ENCODE data around the gene S100A13.
"Not testable (repeated sequence)": the region's sequence is repeated elsewhere in the genome, so short reads cannot be mapped to it uniquely, and the experiment has no call there.

The S100A13 gene

GRCh38 chr1:153668672-153669071 lies 41.4 kb upstream of the S100A13 start:
- DNase-seq; H3K27ac ChIP-seq (ENCODE audit: insufficient read depth in 1 of 2, low read depth in 1 of 2, low read length in 2 of 2, poor library complexity in 1 of 2, severe bottlenecking in 2 of 2); H3K9me3 ChIP-seq (ENCODE audit: control extremely low read depth in 1 of 5, control insufficient read depth in 4 of 5, insufficient read depth in 2 of 5, low read depth in 1 of 5, low read length in 4 of 5); H3K27me3 ChIP-seq (replicated peaks in 2 of 5; ENCODE audit: control insufficient read depth in 4 of 5, insufficient read depth in 5 of 5, low read length in 4 of 5); POLR2A ChIA-PET: not testable (repeated sequence)
- peaks cover 25 to 62% (median 39%) of the 10 kb centered on the region in 4 experiments for H3K36me3 ChIP-seq (ENCODE audit: control insufficient read depth in 4 of 4, insufficient read depth in 4 of 4, low read length in 3 of 4)
- WGBS (ENCODE audit: insufficient coverage): 97% methylated on average over 7 of the region's 8 CpGs
- CTCF ChIA-PET: interaction anchor here (1.0 to 1.5 kb wide), 2 partner anchors 40 to 80 kb away, joined by 3 to 4 read pairs; partner anchors contain the start of gene S100A1
- peak overlapping the region in 1 of 7 experiments; percentile 6 for H3K4me3 ChIP-seq (ENCODE audit: control insufficient read depth in 1 of 7, extremely low read depth in 1 of 7, insufficient read depth in 4 of 7, low read depth in 2 of 7, low read length in 6 of 7)
- H3K4me1 ChIP-seq (ENCODE audit: control extremely low read depth in 1 of 4, control insufficient read depth in 4 of 4, insufficient read depth in 4 of 4, low read length in 3 of 4): peaks cover 4 to 13% (median 10%) of the 10 kb centered on the region in 4 experiments

DNA sequence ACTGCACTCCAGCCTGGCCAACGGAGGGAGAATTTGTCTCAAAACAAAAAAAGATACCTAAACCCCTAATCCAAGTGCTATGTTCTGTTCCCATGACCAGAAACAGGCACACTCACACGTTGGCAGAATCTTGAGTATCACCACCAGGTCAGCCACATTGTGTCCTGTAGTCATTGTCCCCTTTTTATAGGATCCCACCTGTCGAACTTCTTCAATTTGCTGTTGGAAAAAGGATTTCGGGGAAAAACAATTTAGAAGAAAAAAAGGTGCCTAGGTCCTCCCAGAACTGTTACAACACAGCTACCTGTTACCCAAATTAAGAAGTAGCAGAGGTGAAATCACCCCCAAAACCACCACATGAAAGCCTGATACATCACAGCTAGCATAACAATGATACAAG lies 40.1 kb upstream of the S100A13 start:
- H3K4me1 ChIP-seq (ENCODE audit: control extremely low read depth in 1 of 4, control insufficient read depth in 4 of 4, insufficient read depth in 4 of 4, low read length in 3 of 4): peaks cover 4 to 13% (median 10%) of the 10 kb centered on the region in 4 experiments
- no peak overlapping the region for H3K27ac ChIP-seq (ENCODE audit: insufficient read depth in 1 of 2, low read depth in 1 of 2, low read length in 2 of 2, poor library complexity in 1 of 2, severe bottlenecking in 2 of 2)
- no peaks in the 10 kb centered on the region for H3K9me3 ChIP-seq (ENCODE audit: control extremely low read depth in 1 of 5, control insufficient read depth in 4 of 5, insufficient read depth in 2 of 5, low read depth in 1 of 5, low read length in 4 of 5)
- 96% methylated on average over 2 of the region's 4 CpGs for WGBS (ENCODE audit: insufficient coverage)
- DNase-seq: no peak
- no peak overlapping the region for H3K4me3 ChIP-seq (ENCODE audit: control insufficient read depth in 1 of 7, extremely low read depth in 1 of 7, insufficient read depth in 4 of 7, low read depth in 2 of 7, low read length in 6 of 7)
- H3K36me3 ChIP-seq (ENCODE audit: control insufficient read depth in 4 of 4, insufficient read depth in 4 of 4, low read length in 3 of 4): peaks cover 28 to 73% (median 50%) of the 10 kb centered on the region in 4 experiments
- ChIA-PET CTCF (interaction anchor here (2.1 kb wide), 1 partner anchor 33 kb away, joined by 5 read pairs; the partner anchor contains the start of gene CHTOP), POLR2A (no interaction called here)
- no peaks in the 10 kb centered on the region for H3K27me3 ChIP-seq (replicated peaks in 2 of 5; ENCODE audit: control insufficient read depth in 4 of 5, insufficient read depth in 5 of 5, low read length in 4 of 5)

DNA sequence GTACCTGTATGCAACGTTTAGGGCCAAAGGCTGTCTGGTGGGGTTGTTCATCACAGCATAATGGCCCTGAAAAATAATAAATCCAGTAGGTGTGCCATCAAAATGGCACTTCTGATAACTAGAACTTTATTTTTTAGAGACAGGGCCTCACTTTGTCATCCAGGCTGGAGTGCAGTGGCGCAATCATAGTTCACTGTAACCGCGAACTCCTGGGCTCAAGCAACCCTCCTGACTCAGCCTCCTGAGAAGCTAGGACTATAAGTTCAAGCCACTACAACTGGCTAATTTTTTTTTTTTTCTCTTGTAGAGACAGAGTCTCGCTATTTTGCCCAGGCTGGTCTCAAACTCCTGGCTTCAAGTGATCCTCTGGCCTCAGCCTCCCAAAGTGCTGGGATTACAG lies 35.9 kb upstream of the S100A13 start:
- 83% methylated on average over 4 of the region's 5 CpGs for WGBS (ENCODE audit: insufficient coverage)
- CTCF ChIA-PET: no interaction called here

GRCh38 chr1:153662269-153662668 lies 35.0 kb upstream of the S100A13 start:
- no peak for DNase-seq
- Histone ChIP-seq H3K36me3 (ENCODE audit: control insufficient read depth in 4 of 4, insufficient read depth in 4 of 4, low read length in 3 of 4) (peaks cover 21 to 65% (median 52%) of the 10 kb centered on the region in 4 experiments), H3K9me3 (ENCODE audit: control extremely low read depth in 1 of 5, control insufficient read depth in 4 of 5, insufficient read depth in 2 of 5, low read depth in 1 of 5, low read length in 4 of 5) (no peaks in the 10 kb centered on the region), H3K27me3 (replicated peaks in 2 of 5; ENCODE audit: control insufficient read depth in 4 of 5, insufficient read depth in 5 of 5, low read length in 4 of 5) (no peaks in the 10 kb centered on the region), H3K27ac (ENCODE audit: insufficient read depth in 1 of 2, low read depth in 1 of 2, low read length in 2 of 2, poor library complexity in 1 of 2, severe bottlenecking in 2 of 2) (no peak overlapping the region), H3K4me1 (ENCODE audit: control extremely low read depth in 1 of 4, control insufficient read depth in 4 of 4, insufficient read depth in 4 of 4, low read length in 3 of 4) (peaks cover 3 to 18% (median 13%) of the 10 kb centered on the region in 4 experiments), H3K4me3 (ENCODE audit: control insufficient read depth in 1 of 7, extremely low read depth in 1 of 7, insufficient read depth in 4 of 7, low read depth in 2 of 7, low read length in 6 of 7) (no peak overlapping the region)
- no CpG with 5 or more reads among the region's 2 CpGs for WGBS (ENCODE audit: insufficient coverage)
- ChIA-PET POLR2A (interaction anchor here (0.6 to 1.3 kb wide), 3 partner anchors 23 to 28 kb away, joined by 3 to 4 read pairs (median 3); partner anchors contain the start of gene CHTOP), CTCF (no interaction called here)

More for the DNA sequence above, 35.9 kb upstream of the S100A13 start:
- Histone ChIP-seq H3K4me3 (ENCODE audit: control insufficient read depth in 1 of 7, extremely low read depth in 1 of 7, insufficient read depth in 4 of 7, low read depth in 2 of 7, low read length in 6 of 7) (no peak overlapping the region), H3K36me3 (ENCODE audit: control insufficient read depth in 4 of 4, insufficient read depth in 4 of 4, low read length in 3 of 4) (peaks cover 29 to 75% (median 58%) of the 10 kb centered on the region in 4 experiments), H3K9me3 (ENCODE audit: control extremely low read depth in 1 of 5, control insufficient read depth in 4 of 5, insufficient read depth in 2 of 5, low read depth in 1 of 5, low read length in 4 of 5) (no peaks in the 10 kb centered on the region), H3K27ac (ENCODE audit: insufficient read depth in 1 of 2, low read depth in 1 of 2, low read length in 2 of 2, poor library complexity in 1 of 2, severe bottlenecking in 2 of 2) (no peak overlapping the region), H3K4me1 (ENCODE audit: control extremely low read depth in 1 of 4, control insufficient read depth in 4 of 4, insufficient read depth in 4 of 4, low read length in 3 of 4) (peaks cover 3 to 13% (median 10%) of the 10 kb centered on the region in 4 experiments), H3K27me3 (replicated peaks in 2 of 5; ENCODE audit: control insufficient read depth in 4 of 5, insufficient read depth in 5 of 5, low read length in 4 of 5) (no peaks in the 10 kb centered on the region)
- POLR2A ChIA-PET: no interaction called here
- DNase-seq: no peak

DNA sequence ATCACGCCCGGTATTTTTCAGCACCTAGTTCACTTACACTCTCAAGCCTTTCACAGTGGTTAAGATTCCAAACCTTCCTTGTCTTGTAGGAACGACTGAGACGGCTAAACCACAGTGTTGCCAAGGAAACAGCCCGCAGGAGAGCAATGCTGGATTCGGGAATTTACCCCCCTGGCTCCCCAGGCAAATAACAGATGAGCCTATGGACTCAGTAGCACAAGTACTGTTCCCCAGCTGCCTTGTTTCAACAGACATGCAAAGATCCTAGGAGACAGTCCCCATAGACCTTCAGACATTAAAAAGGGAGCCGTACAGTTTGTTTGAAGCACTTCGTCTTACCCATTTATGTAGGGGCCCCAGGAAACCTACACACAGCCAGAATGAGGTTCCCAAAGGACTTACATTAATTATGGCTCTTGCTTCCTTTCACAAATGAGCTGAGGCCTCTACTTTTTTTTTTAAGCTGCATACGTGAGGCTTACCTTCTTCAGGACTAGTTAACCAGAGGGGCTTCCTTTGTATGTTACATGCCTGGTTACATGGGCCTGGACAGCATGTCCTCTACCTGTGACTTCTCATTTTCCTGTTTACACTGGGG lies 33.9 kb upstream of the S100A13 start:
- Histone ChIP-seq H3K4me1 (ENCODE audit: control extremely low read depth in 1 of 4, control insufficient read depth in 4 of 4, insufficient read depth in 4 of 4, low read length in 3 of 4) (peaks cover 3 to 18% (median 13%) of the 10 kb centered on the region in 4 experiments), H3K9me3 (ENCODE audit: control extremely low read depth in 1 of 5, control insufficient read depth in 4 of 5, insufficient read depth in 2 of 5, low read depth in 1 of 5, low read length in 4 of 5) (no peaks in the 10 kb centered on the region), H3K27me3 (replicated peaks in 2 of 5; ENCODE audit: control insufficient read depth in 4 of 5, insufficient read depth in 5 of 5, low read length in 4 of 5) (no peaks in the 10 kb centered on the region), H3K4me3 (ENCODE audit: control insufficient read depth in 1 of 7, extremely low read depth in 1 of 7, insufficient read depth in 4 of 7, low read depth in 2 of 7, low read length in 6 of 7) (no peak overlapping the region), H3K36me3 (ENCODE audit: control insufficient read depth in 4 of 4, insufficient read depth in 4 of 4, low read length in 3 of 4) (peaks cover 16 to 55% (median 44%) of the 10 kb centered on the region in 4 experiments), H3K27ac (ENCODE audit: insufficient read depth in 1 of 2, low read depth in 1 of 2, low read length in 2 of 2, poor library complexity in 1 of 2, severe bottlenecking in 2 of 2) (no peak overlapping the region)
- CTCF ChIA-PET: no interaction called here
- WGBS (ENCODE audit: insufficient coverage): 88% methylated on average over 9 of the region's 9 CpGs
- POLR2A ChIA-PET: interaction anchor here (0.7 to 1.3 kb wide), 3 partner anchors 22 to 36 kb away, joined by 3 to 4 read pairs (median 3); partner anchors contain the start of gene CHTOP
- DNase-seq: no peak

DNA sequence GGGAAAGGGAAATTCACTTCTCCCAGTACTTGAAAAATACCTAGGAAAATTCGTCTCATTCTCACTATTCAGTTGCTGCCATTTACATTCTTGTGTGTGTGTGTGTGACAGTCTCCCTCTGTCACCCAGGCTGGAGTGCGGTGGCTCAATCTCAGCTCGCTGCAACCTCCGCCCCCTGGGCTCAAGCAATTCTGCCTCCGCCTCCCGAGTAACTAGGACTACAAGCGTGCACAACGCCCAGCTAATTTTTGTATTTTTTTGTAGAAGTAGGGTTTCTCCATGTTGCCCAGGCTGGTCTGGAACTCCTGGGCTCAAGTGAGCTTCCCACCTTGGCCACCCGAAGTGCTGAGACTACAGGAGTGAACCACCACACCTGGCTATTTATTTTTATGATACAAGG lies 32.4 kb upstream of the S100A13 start:
- WGBS (ENCODE audit: insufficient coverage): 100% methylated on average over 8 of the region's 9 CpGs
- POLR2A ChIA-PET: interaction anchor here (1.3 kb wide), 1 partner anchor 26 kb away, joined by 10 read pairs; the partner anchor contains the start of gene CHTOP
- CTCF ChIA-PET: interaction anchor here (1.3 to 1.5 kb wide), 3 partner anchors 10 to 16 kb away, joined by 4 to 6 read pairs (median 4); partner anchors contain the start of gene ILF2

DNA sequence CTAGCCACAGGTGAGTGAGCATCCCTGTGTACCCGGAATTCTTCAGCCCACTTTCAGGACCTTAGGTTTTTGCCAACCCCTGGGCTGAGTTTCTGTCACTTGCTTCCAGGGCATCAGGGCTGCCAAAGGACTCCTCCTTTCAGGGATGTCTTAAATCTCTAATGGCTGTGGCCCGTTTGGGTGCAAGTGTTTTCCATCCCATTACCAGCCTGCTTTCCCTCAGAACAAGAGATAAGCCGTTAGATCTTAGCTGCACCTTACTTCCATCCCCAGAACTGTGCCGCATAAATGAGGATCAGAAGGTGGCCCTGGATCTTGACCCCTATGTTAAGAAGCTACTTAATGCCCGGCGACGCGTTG lies 31.9 kb upstream of the S100A13 start:
- CTCF ChIA-PET: interaction anchor here (0.9 to 1.5 kb wide), 4 partner anchors 10 to 93 kb away, joined by 3 to 6 read pairs (median 4); partner anchors contain the start of gene ILF2
- no peak for DNase-seq
- Histone ChIP-seq H3K27me3 (replicated peaks in 2 of 5; ENCODE audit: control insufficient read depth in 4 of 5, insufficient read depth in 5 of 5, low read length in 4 of 5) (no peaks in the 10 kb centered on the region), H3K27ac (ENCODE audit: insufficient read depth in 1 of 2, low read depth in 1 of 2, low read length in 2 of 2, poor library complexity in 1 of 2, severe bottlenecking in 2 of 2) (peak overlapping the region; percentile 77 to 85), H3K9me3 (ENCODE audit: control extremely low read depth in 1 of 5, control insufficient read depth in 4 of 5, insufficient read depth in 2 of 5, low read depth in 1 of 5, low read length in 4 of 5) (no peaks in the 10 kb centered on the region), H3K4me1 (ENCODE audit: control extremely low read depth in 1 of 4, control insufficient read depth in 4 of 4, insufficient read depth in 4 of 4, low read length in 3 of 4) (peaks cover 3 to 18% (median 13%) of the 10 kb centered on the region in 4 experiments), H3K36me3 (ENCODE audit: control insufficient read depth in 4 of 4, insufficient read depth in 4 of 4, low read length in 3 of 4) (peaks cover 7 to 34% (median 27%) of the 10 kb centered on the region in 4 experiments), H3K4me3 (ENCODE audit: control insufficient read depth in 1 of 7, extremely low read depth in 1 of 7, insufficient read depth in 4 of 7, low read depth in 2 of 7, low read length in 6 of 7) (peak overlapping the region; percentile 66 to 97 (median 88))
- WGBS (ENCODE audit: insufficient coverage): 63% methylated on average over 8 of the region's 8 CpGs
- POLR2A ChIA-PET: interaction anchor here (1.3 kb wide), 1 partner anchor 25 kb away, joined by 10 read pairs; the partner anchor contains the start of gene CHTOP

More for the DNA sequence above, 32.4 kb upstream of the S100A13 start:
- H3K27ac ChIP-seq (ENCODE audit: insufficient read depth in 1 of 2, low read depth in 1 of 2, low read length in 2 of 2, poor library complexity in 1 of 2, severe bottlenecking in 2 of 2): no peak overlapping the region
- H3K36me3 ChIP-seq (ENCODE audit: control insufficient read depth in 4 of 4, insufficient read depth in 4 of 4, low read length in 3 of 4): peaks cover 10 to 39% (median 32%) of the 10 kb centered on the region in 4 experiments
- H3K4me3 ChIP-seq (ENCODE audit: control insufficient read depth in 1 of 7, extremely low read depth in 1 of 7, insufficient read depth in 4 of 7, low read depth in 2 of 7, low read length in 6 of 7): peak overlapping the region in 5 of 7 experiments; percentile 77 to 97 (median 90)
- no peaks in the 10 kb centered on the region for H3K9me3 ChIP-seq (ENCODE audit: control extremely low read depth in 1 of 5, control insufficient read depth in 4 of 5, insufficient read depth in 2 of 5, low read depth in 1 of 5, low read length in 4 of 5)
- H3K4me1 ChIP-seq (ENCODE audit: control extremely low read depth in 1 of 4, control insufficient read depth in 4 of 4, insufficient read depth in 4 of 4, low read length in 3 of 4): peaks cover 3 to 18% (median 13%) of the 10 kb centered on the region in 4 experiments
- H3K27me3 ChIP-seq (replicated peaks in 2 of 5; ENCODE audit: control insufficient read depth in 4 of 5, insufficient read depth in 5 of 5, low read length in 4 of 5): no peaks in the 10 kb centered on the region
- DNase-seq: no peak

Data from common myeloid progenitor, CD34-positive (primary cell).